HEK293T (cell line): ENCODE data around the gene GBE1.

Experiments used
- BHLHE40 ChIP-seq: fragments of 450-650 bp; IDR thresholded peaks from 2 replicates; pipeline ENCODE4 v1.6.1; 2016; ENCODE audit warnings: mild to moderate bottlenecking, moderate library complexity, borderline replicate concordance
- ELF4 ChIP-seq: fragments of 450-650 bp; IDR thresholded peaks from 2 replicates; pipeline ENCODE4 v1.6.1; 2017; ENCODE audit warnings: antibody characterized with exemption
- FOXA1 ChIP-seq: fragments of 450-650 bp; IDR thresholded peaks from 2 replicates; pipeline ENCODE4 v1.6.1; 2016; ENCODE audit warnings: mild to moderate bottlenecking
- FOXK2 ChIP-seq: fragments of 450-650 bp; IDR thresholded peaks from 2 replicates; pipeline ENCODE4 v1.6.1; 2016; ENCODE audit warnings: mild to moderate bottlenecking
- FOXM1 ChIP-seq: fragments of 450-650 bp; IDR thresholded peaks from 2 replicates; pipeline ENCODE4 v1.6.1; 2017; ENCODE audit warnings: mild to moderate bottlenecking, borderline replicate concordance
- L3MBTL2 ChIP-seq: fragments of 450-650 bp; conservative IDR thresholded peaks from 2 replicates; pipeline ENCODE4 v1.6.1; 2016; ENCODE audit warnings: mild to moderate bottlenecking
- NFRKB ChIP-seq: fragments of 450-650 bp; IDR thresholded peaks from 2 replicates; pipeline ENCODE4 v1.6.1; 2016; ENCODE audit warnings: mild to moderate bottlenecking, moderate library complexity
- SP1 ChIP-seq: fragments of 450-650 bp; IDR thresholded peaks from 2 replicates; pipeline ENCODE4 v1.6.1; 2017
- SUZ12 ChIP-seq: fragments of 450-650 bp; IDR thresholded peaks from 2 replicates; pipeline ENCODE4 v1.6.1; 2016; ENCODE audit warnings: mild to moderate bottlenecking
- TARDBP ChIP-seq: fragments of 450-650 bp; IDR thresholded peaks from 2 replicates; pipeline ENCODE4 v1.6.1; 2016
- TF ChIP-seq, protein P1 (sequence below): fragments of 450-650 bp; IDR thresholded peaks from 2 replicates; pipeline ENCODE4 v1.6.1; 2016

DNA sequence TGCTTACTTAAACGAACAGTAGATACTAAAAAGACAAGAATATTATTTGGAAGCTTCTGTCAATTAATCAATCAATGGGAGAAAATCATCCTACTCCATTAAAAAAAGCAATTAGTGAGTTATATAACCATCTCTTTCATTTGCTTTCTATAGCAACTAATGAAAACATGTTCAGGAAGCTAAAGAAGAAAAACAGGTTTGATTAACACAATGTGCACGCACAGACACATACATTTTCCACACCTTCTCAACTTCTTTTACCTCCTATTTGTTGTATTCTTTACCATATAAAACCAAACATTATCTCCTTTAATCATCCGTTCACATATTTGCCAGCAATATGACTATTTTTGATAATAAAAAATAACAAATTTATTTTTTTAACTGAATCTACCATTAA is 111.3 kb downstream of the GBE1 start:
- TF ChIP-seq TARDBP: no peak
- no peak for TF ChIP-seq SP1
- TF ChIP-seq NFRKB: no peak
- TF ChIP-seq L3MBTL2: no peak
- TF ChIP-seq FOXA1: no peak
- no peak for TF ChIP-seq SUZ12
- TF ChIP-seq, protein P1, sequence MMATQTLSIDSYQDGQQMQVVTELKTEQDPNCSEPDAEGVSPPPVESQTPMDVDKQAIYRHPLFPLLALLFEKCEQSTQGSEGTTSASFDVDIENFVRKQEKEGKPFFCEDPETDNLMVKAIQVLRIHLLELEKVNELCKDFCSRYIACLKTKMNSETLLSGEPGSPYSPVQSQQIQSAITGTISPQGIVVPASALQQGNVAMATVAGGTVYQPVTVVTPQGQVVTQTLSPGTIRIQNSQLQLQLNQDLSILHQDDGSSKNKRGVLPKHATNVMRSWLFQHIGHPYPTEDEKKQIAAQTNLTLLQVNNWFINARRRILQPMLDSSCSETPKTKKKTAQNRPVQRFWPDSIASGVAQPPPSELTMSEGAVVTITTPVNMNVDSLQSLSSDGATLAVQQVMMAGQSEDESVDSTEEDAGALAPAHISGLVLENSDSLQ: no peak
- TF ChIP-seq BHLHE40: no peak
- TF ChIP-seq FOXM1: no peak
- no peak for TF ChIP-seq ELF4
- TF ChIP-seq FOXK2: no peak
